HEK293 (cell line): ENCODE results near the gene SBNO2.

Source experiments
- CTCF ChIA-PET: fragments of 350-600 bp; formaldehyde crosslinking; extraction: SDS; loops from one replicate; lab custom pipeline; 2021; ENCODE audit warnings: antibody characterized with exemption; lab: Yijun Ruan, JAX
- POLR2A ChIA-PET: fragments of 300-600 bp; formaldehyde crosslinking; extraction: SDS; loops from one replicate; lab custom pipeline; 2020; ENCODE audit warnings: antibody characterized with exemption, inconsistent platforms; lab: Yijun Ruan, JAX
- H3K27ac ChIP-seq: fragments of 200-500 bp; sonication (Bioruptor generic); 2 replicates; pipeline ENCODE4 v1.5.1; 2014; ENCODE audit warnings: low read depth, low read length, control low read depth, inconsistent platforms; ENCODE audit errors: extremely low read depth
- H3K36me3 ChIP-seq, 2 experiments: fragments of 200-500 bp in 1 of 2; sonication (Bioruptor generic) in 1 of 2; 1 replicate in 1 of 2; 2 replicates in 1 of 2; pipeline ENCODE4 v1.5.1; 2014 to 2017; ENCODE audit warnings: inconsistent platforms in 2 of 2, low read length in 2 of 2; ENCODE audit not compliant: control insufficient read depth in 2 of 2, insufficient read depth in 1 of 2
- H3K4me1 ChIP-seq: fragments of 200-500 bp; sonication (Bioruptor generic); 2 replicates; pipeline ENCODE4 v1.5.1; 2014; ENCODE audit warnings: mild to moderate bottlenecking, low read length, inconsistent platforms; ENCODE audit not compliant: control insufficient read depth, insufficient read depth
- H3K4me3 ChIP-seq: 2 replicates; pipeline ENCODE4 v1.5.1; 2011; ENCODE audit warnings: low read depth, mild to moderate bottlenecking, control low read depth, low read length, moderate library complexity
- H3K9me3 ChIP-seq: fragments of 200-500 bp; sonication (Bioruptor generic); 2 replicates; pipeline ENCODE4 v1.5.1; 2014; ENCODE audit warnings: low read depth, low read length, inconsistent platforms; ENCODE audit not compliant: control insufficient read depth, insufficient read depth
- HOXA7 ChIP-seq: sonication (generic); formaldehyde crosslinking; IDR thresholded peaks from 2 replicates; pipeline ENCODE4 v1.8.1; 2022; ENCODE audit warnings: missing genetic modification reagents, borderline replicate concordance
- KLF9 ChIP-seq: fragments of 450-650 bp; formaldehyde crosslinking; IDR thresholded peaks from 2 replicates; pipeline ENCODE4 v1.5.1; 2016; ENCODE audit warnings: missing biosample characterization, missing genetic modification characterization, low read depth
- OSR2 ChIP-seq: fragments of 450-650 bp; formaldehyde crosslinking; IDR thresholded peaks from 2 replicates; pipeline ENCODE4 v1.5.1; 2016; ENCODE audit warnings: missing biosample characterization, missing genetic modification characterization
- PRDM4 ChIP-seq: fragments of 450-650 bp; formaldehyde crosslinking; IDR thresholded peaks from 2 replicates; pipeline ENCODE4 v1.5.1; 2017; ENCODE audit warnings: missing biosample characterization, missing genetic modification characterization
- SCRT2 ChIP-seq: fragments of 450-650 bp; formaldehyde crosslinking; IDR thresholded peaks from 2 replicates; pipeline ENCODE4 v1.5.1; 2016; ENCODE audit warnings: missing biosample characterization, missing genetic modification characterization
- SP2 ChIP-seq: fragments of 450-650 bp; formaldehyde crosslinking; IDR thresholded peaks from 2 replicates; pipeline ENCODE4 v1.5.1; 2016; ENCODE audit warnings: missing biosample characterization, missing genetic modification characterization
- TRIM28 ChIP-seq: IDR thresholded peaks from 2 replicates; pipeline ENCODE4 v1.6.1; 2011; ENCODE audit warnings: low read length, control low read depth, borderline replicate concordance
- YY2 ChIP-seq: fragments of 450-650 bp; formaldehyde crosslinking; IDR thresholded peaks from 2 replicates; pipeline ENCODE4 v1.5.1; 2016; ENCODE audit warnings: missing biosample characterization, missing genetic modification characterization
- ZBTB6 ChIP-seq: fragments of 450-650 bp; formaldehyde crosslinking; IDR thresholded peaks from 2 replicates; pipeline ENCODE4 v1.5.1; 2017; ENCODE audit warnings: missing biosample characterization, missing genetic modification characterization
- ZEB2 ChIP-seq: fragments of 450-650 bp; formaldehyde crosslinking; IDR thresholded peaks from 2 replicates; pipeline ENCODE4 v1.5.1; 2016; ENCODE audit warnings: missing biosample characterization, missing genetic modification characterization
- ZNF140 ChIP-seq: fragments of 450-650 bp; formaldehyde crosslinking; IDR thresholded peaks from 2 replicates; pipeline ENCODE4 v1.5.1; 2016; ENCODE audit warnings: missing biosample characterization, missing genetic modification characterization
- ZNF341 ChIP-seq: fragments of 450-650 bp; formaldehyde crosslinking; IDR thresholded peaks from 2 replicates; pipeline ENCODE4; 2016; ENCODE audit warnings: low read depth, missing biosample characterization, missing genetic modification characterization
- ZNF350 ChIP-seq: fragments of 450-650 bp; formaldehyde crosslinking; IDR thresholded peaks from 2 replicates; pipeline ENCODE4 v1.5.0; 2017; ENCODE audit warnings: missing biosample characterization, mild to moderate bottlenecking, missing genetic modification characterization
- ZNF394 ChIP-seq: fragments of 450-650 bp; formaldehyde crosslinking; IDR thresholded peaks from 2 replicates; pipeline ENCODE4 v1.5.1; 2016; ENCODE audit warnings: missing biosample characterization, missing genetic modification characterization, mild to moderate bottlenecking, moderate library complexity, borderline replicate concordance
- ZNF488 ChIP-seq: fragments of 450-650 bp; formaldehyde crosslinking; IDR thresholded peaks from 2 replicates; pipeline ENCODE4 v1.5.1; 2016; ENCODE audit warnings: missing biosample characterization, missing genetic modification characterization
- ZNF544 ChIP-seq: fragments of 450-650 bp; formaldehyde crosslinking; IDR thresholded peaks from 2 replicates; pipeline ENCODE4 v1.5.0; 2017; ENCODE audit warnings: missing biosample characterization, missing genetic modification characterization
- ZNF580 ChIP-seq: fragments of 450-650 bp; formaldehyde crosslinking; IDR thresholded peaks from 2 replicates; pipeline ENCODE4 v1.5.1; 2016; ENCODE audit warnings: missing biosample characterization, missing genetic modification characterization
- ZNF621 ChIP-seq: fragments of 450-650 bp; formaldehyde crosslinking; IDR thresholded peaks from 2 replicates; pipeline ENCODE4 v1.5.1; 2017; ENCODE audit warnings: missing biosample characterization, missing genetic modification characterization
- ZNF658 ChIP-seq: fragments of 450-650 bp; formaldehyde crosslinking; IDR thresholded peaks from 2 replicates; pipeline ENCODE4; 2016; ENCODE audit warnings: missing biosample characterization, missing genetic modification characterization
- ZNF677 ChIP-seq: fragments of 450-650 bp; IDR thresholded peaks from 2 replicates; pipeline ENCODE4 v1.5.0; 2018; ENCODE audit warnings: missing biosample characterization, mild to moderate bottlenecking, missing genetic modification characterization, moderate library complexity
- ZNF776 ChIP-seq: fragments of 450-650 bp; formaldehyde crosslinking; IDR thresholded peaks from 2 replicates; pipeline ENCODE4 v1.5.0; 2017; ENCODE audit warnings: missing biosample characterization, missing genetic modification characterization, borderline replicate concordance
- ZNF785 ChIP-seq: fragments of 450-650 bp; formaldehyde crosslinking; IDR thresholded peaks from 2 replicates; pipeline ENCODE4 v1.5.1; 2016; ENCODE audit warnings: missing biosample characterization, missing genetic modification characterization
- ZNF843 ChIP-seq: fragments of 450-650 bp; formaldehyde crosslinking; IDR thresholded peaks from 2 replicates; pipeline ENCODE4 v1.5.1; 2016; ENCODE audit warnings: missing biosample characterization, missing genetic modification characterization
- TF ChIP-seq, protein P1 (sequence below): fragments of 450-650 bp; formaldehyde crosslinking; optimal IDR thresholded peaks from 2 replicates; pipeline ENCODE3; 2016; ENCODE audit warnings: missing biosample characterization, mild to moderate bottlenecking, missing genetic modification characterization
- TF ChIP-seq, protein P2 (sequence below): fragments of 450-650 bp; formaldehyde crosslinking; IDR thresholded peaks from 2 replicates; pipeline ENCODE4 v1.5.1; 2016; ENCODE audit warnings: missing biosample characterization, missing genetic modification characterization
- TF ChIP-seq, protein P3 (sequence below): fragments of 450-650 bp; formaldehyde crosslinking; IDR thresholded peaks from 2 replicates; pipeline ENCODE4 v1.5.1; 2016; ENCODE audit warnings: missing biosample characterization, missing genetic modification characterization

The SBNO2 gene

DNA sequence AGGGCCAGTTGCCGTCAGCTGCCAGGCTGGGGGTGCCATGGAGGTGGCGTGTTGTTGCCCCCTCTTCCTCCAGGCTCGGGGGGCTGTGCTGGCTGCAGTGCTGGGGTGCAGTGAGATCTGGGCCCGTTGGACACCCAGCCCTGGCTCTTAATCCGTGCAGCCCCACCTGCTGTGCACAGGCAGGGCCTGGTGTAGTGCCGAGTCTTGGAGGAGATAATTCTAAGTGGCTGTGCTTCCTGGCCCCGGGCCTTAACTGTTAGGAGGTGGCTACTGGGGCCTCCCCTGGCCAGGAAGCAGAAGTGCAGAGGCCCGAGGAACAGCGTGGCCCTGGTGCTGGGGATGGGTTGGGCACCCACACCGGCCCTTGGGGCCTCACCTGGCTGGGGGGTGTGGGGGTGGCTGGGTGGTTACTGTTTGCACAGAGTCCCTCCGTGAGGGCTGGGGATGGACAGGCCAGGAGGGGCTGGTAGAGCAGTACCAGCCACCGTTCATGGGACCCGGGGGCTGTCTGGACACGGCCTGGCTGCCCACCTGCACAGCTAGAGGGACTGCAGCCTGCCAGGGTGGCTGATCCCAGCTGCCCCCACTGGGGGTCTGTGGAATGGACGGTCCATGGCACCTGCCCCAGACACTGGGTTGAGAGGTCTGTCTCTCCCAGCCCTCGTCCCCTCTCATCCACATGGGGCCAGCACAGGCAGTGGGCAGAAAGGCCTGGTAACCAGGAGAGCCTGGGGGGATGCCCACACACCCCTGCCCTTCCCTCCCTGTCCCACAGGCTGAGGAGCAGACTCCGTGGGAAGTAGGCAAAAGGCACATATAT is 67.0 kb downstream of the SBNO2 start:
- Histone ChIP-seq H3K9me3 (no peaks in the 10 kb centered on the region), H3K27ac (peak overlapping the region; percentile 24; the same call in 1 of the 2 replicates), H3K36me3 (peaks cover 0 to 49% of the 10 kb centered on the region in 2 experiments; a peak in 1 of 3 replicates), H3K4me3 (no peak overlapping the region), H3K4me1 (no peaks in the 10 kb centered on the region; the same call in 1 of the 2 replicates)
- POLR2A ChIA-PET: no interaction called here
- CTCF ChIA-PET: interaction anchor here (0.6 kb wide), 1 partner anchor 81 kb away, joined by 4 read pairs; no protein-coding TSS in a partner anchor
- no peak for TF ChIP-seq ZNF140 (tag by site-specific recombination)
- TF ChIP-seq, protein P1, sequence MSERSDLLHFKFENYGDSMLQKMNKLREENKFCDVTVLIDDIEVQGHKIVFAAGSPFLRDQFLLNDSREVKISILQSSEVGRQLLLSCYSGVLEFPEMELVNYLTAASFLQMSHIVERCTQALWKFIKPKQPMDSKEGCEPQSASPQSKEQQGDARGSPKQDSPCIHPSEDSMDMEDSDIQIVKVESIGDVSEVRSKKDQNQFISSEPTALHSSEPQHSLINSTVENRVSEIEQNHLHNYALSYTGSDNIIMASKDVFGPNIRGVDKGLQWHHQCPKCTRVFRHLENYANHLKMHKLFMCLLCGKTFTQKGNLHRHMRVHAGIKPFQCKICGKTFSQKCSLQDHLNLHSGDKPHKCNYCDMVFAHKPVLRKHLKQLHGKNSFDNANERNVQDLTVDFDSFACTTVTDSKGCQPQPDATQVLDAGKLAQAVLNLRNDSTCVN (tag by site-specific recombination): no peak
- TF ChIP-seq KLF9 (tag by site-specific recombination): no peak
- no peak for TF ChIP-seq SP2
- TF ChIP-seq SCRT2 (tag by site-specific recombination): no peak
- TF ChIP-seq PRDM4 (tag by site-specific recombination): no peak
- TF ChIP-seq HOXA7 (CRISPR knock-in tag): no peak
- TF ChIP-seq, protein P2, sequence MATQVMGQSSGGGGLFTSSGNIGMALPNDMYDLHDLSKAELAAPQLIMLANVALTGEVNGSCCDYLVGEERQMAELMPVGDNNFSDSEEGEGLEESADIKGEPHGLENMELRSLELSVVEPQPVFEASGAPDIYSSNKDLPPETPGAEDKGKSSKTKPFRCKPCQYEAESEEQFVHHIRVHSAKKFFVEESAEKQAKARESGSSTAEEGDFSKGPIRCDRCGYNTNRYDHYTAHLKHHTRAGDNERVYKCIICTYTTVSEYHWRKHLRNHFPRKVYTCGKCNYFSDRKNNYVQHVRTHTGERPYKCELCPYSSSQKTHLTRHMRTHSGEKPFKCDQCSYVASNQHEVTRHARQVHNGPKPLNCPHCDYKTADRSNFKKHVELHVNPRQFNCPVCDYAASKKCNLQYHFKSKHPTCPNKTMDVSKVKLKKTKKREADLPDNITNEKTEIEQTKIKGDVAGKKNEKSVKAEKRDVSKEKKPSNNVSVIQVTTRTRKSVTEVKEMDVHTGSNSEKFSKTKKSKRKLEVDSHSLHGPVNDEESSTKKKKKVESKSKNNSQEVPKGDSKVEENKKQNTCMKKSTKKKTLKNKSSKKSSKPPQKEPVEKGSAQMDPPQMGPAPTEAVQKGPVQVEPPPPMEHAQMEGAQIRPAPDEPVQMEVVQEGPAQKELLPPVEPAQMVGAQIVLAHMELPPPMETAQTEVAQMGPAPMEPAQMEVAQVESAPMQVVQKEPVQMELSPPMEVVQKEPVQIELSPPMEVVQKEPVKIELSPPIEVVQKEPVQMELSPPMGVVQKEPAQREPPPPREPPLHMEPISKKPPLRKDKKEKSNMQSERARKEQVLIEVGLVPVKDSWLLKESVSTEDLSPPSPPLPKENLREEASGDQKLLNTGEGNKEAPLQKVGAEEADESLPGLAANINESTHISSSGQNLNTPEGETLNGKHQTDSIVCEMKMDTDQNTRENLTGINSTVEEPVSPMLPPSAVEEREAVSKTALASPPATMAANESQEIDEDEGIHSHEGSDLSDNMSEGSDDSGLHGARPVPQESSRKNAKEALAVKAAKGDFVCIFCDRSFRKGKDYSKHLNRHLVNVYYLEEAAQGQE (tag by site-specific recombination): no peak
- peak; percentile 42; the same call in 1 of the 2 replicates for TF ChIP-seq ZEB2 (tag by site-specific recombination)
- TF ChIP-seq, protein P3, sequence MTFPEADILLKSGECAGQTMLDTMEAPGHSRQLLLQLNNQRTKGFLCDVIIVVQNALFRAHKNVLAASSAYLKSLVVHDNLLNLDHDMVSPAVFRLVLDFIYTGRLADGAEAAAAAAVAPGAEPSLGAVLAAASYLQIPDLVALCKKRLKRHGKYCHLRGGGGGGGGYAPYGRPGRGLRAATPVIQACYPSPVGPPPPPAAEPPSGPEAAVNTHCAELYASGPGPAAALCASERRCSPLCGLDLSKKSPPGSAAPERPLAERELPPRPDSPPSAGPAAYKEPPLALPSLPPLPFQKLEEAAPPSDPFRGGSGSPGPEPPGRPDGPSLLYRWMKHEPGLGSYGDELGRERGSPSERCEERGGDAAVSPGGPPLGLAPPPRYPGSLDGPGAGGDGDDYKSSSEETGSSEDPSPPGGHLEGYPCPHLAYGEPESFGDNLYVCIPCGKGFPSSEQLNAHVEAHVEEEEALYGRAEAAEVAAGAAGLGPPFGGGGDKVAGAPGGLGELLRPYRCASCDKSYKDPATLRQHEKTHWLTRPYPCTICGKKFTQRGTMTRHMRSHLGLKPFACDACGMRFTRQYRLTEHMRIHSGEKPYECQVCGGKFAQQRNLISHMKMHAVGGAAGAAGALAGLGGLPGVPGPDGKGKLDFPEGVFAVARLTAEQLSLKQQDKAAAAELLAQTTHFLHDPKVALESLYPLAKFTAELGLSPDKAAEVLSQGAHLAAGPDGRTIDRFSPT (tag by site-specific recombination): peak; percentile 29
- TF ChIP-seq ZNF776: no peak
- no peak for TF ChIP-seq ZNF785 (tag by site-specific recombination)
- no peak for TF ChIP-seq ZNF580
- TF ChIP-seq TRIM28: no peak
- no peak for TF ChIP-seq ZNF843 (tag by site-specific recombination)
- TF ChIP-seq ZBTB6 (tag by site-specific recombination): no peak
- no peak for TF ChIP-seq ZNF350
- no peak for TF ChIP-seq ZNF658 (tag by site-specific recombination)
- TF ChIP-seq ZNF341: no peak; the same call in 1 of the 2 replicates
- TF ChIP-seq ZNF488 (tag by site-specific recombination): no peak
- no peak for TF ChIP-seq ZNF621 (tag by site-specific recombination)
- TF ChIP-seq ZNF544 (tag by site-specific recombination): no peak
- no peak for TF ChIP-seq YY2 (tag by site-specific recombination)
- TF ChIP-seq ZNF394 (tag by site-specific recombination): no peak
- peak; percentile 89 for TF ChIP-seq OSR2 (tag by site-specific recombination)
- no peak for TF ChIP-seq ZNF677 (tag by site-specific recombination)
